GF-D8 (cell line): ENCODE results near the gene TEDC2.

ENCODE experiments used
- DNase-seq: peaks from one replicate; lab custom pipeline; 2025; lab: John Stamatoyannopoulos, UW

The TEDC2 gene

DNA sequence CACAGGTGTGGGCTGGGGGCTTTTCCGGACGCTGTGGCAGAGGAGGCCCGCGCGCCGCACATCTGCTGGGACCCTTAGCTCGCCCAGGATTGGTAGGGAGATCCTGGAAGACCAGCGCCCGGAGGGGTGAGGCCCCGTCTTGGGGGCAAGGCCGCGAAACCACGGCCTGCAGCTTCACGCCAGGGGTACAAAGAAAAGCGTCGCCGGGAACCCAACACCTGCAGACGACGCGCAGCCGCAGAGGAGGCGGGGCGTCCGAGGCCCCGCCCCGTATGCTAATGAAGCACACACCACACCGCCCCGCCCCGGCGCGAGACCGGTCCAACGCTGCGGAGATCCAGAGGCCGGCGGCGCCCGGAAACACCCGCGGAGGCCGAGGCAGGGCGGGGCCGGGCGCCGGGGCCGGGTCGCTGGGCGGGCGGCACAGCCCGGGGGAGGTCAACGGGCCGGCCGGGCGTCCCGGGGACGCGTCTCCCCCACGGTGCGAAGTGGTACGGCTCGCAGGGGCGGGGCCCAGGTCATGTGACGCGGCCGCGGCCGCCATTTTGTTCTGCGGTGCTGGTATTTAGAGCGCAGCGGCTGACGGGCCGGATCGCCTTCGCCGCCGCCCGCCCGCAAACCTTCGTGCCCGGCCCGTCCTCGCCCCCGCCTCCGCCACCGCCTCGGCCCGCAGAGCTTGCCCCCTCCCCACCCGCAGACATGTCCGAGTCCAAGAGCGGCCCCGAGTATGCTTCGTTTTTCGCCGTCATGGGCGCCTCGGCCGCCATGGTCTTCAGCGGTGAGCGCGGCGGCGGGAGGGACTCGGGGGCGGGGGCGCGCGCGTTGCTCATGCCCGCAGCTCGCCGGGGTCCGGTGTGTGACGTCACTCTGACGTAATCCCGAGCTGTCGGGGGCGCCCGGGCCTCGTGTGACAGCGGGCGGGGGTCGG, 53.8 kb downstream of the TEDC2 start, which contains the start of gene ATP6V0C:
Gene ATP6V0C, plus strand, starts transcription at position 548 of the 928 bp plus-strand sequence. Its CDS starts 152 bp downstream, at position 700.
- peak; percentile 85 for DNase-seq
